ENCODE measurements around the gene ANXA9.
A peak's percentile ranks its signal among the peaks of the same experiment; 100 is the strongest.

The ANXA9 gene

GRCh38 chr1:150976401-150976821 lies 5.7 kb upstream of the ANXA9 start:
- no peak for DNase-seq

- DNase-seq: peak; percentile 62 to 67
These were observed 5.0 kb upstream of the ANXA9 start for GRCh38 chr1:150976879-150977694.

GRCh38 chr1:150979092-150980056 lies 2.7 kb upstream of the ANXA9 start:
- peak; percentile 89 to 90 for DNase-seq

GRCh38 chr1:150981177-150981804 lies 801 bp upstream of the ANXA9 start:
- no peak for DNase-seq

GRCh38 chr1:150985179-150985825 lies 3.2 kb downstream of the ANXA9 start:
- no peak for DNase-seq

GRCh38 chr1:150987924-150988323 lies 5.8 kb downstream of the ANXA9 start:
- no peak for DNase-seq

GRCh38 chr1:150992626-150993025 lies 10.5 kb downstream of the ANXA9 start:
- no peak for DNase-seq

- DNase-seq: no peak
These were observed 12.2 kb downstream of the ANXA9 start for GRCh38 chr1:150994248-150994647.

GRCh38 chr1:150995460-150995859 lies 13.4 kb downstream of the ANXA9 start:
- no peak for DNase-seq

GRCh38 chr1:150995896-150996295 lies 13.8 kb downstream of the ANXA9 start:
- DNase-seq: no peak

GRCh38 chr1:150997126-150997872 lies 15.2 kb downstream of the ANXA9 start:
- no peak for DNase-seq

- no peak for DNase-seq
These were observed 15.9 kb downstream of the ANXA9 start for GRCh38 chr1:150997949-150998348.

- no peak for DNase-seq
These were observed 17.1 kb downstream of the ANXA9 start for GRCh38 chr1:150999051-150999674.

- no peak for DNase-seq
These were observed 17.8 kb downstream of the ANXA9 start for GRCh38 chr1:150999926-151000325.

GRCh38 chr1:151000408-151000807 lies 18.3 kb downstream of the ANXA9 start:
- DNase-seq: no peak

GRCh38 chr1:151001602-151002001 lies 19.5 kb downstream of the ANXA9 start:
- no peak for DNase-seq

- no peak for DNase-seq
These were observed 20.0 kb downstream of the ANXA9 start for GRCh38 chr1:151002051-151002450.

- DNase-seq: no peak
These were observed 20.5 kb downstream of the ANXA9 start for GRCh38 chr1:151002611-151003010.

GRCh38 chr1:151003180-151003579 lies 21.1 kb downstream of the ANXA9 start:
- no peak for DNase-seq

GRCh38 chr1:151005729-151006319 lies 23.7 kb downstream of the ANXA9 start:
- DNase-seq: no peak
